OCI-M2 (cell line): ENCODE results near the gene IGSF11.
"Not testable (repeated sequence)": the region's sequence is repeated elsewhere in the genome, so short reads cannot be mapped to it uniquely, and the experiment has no call there.

ENCODE experiments used
- DNase-seq: peaks from one replicate; lab custom pipeline; 2025; ENCODE audit not compliant: unreplicated experiment; lab: John Stamatoyannopoulos, UW

Gene IGSF11

GRCh38 chr3:118889691-118890090, 145.0 kb downstream of the IGSF11 start:
- DNase-seq = no peak

GRCh38 chr3:118886708-118887107, 147.9 kb downstream of the IGSF11 start:
- DNase-seq = no peak

GRCh38 chr3:118884748-118885206, 149.9 kb downstream of the IGSF11 start:
- DNase-seq = no peak

- DNase-seq = peak; percentile 1
Measured at GRCh38 chr3:118882353-118882947, 152.2 kb downstream of the IGSF11 start.

GRCh38 chr3:118868051-118868450, 166.6 kb downstream of the IGSF11 start:
- DNase-seq = no peak

GRCh38 chr3:118863731-118864322, 170.8 kb downstream of the IGSF11 start:
- DNase-seq = no peak

GRCh38 chr3:118859950-118860349, 174.7 kb downstream of the IGSF11 start:
- no peak for DNase-seq

GRCh38 chr3:118851466-118852193, 183.0 kb downstream of the IGSF11 start:
- not testable (repeated sequence) for DNase-seq

GRCh38 chr3:118850687-118851086, 184.0 kb downstream of the IGSF11 start:
- no peak for DNase-seq
